Liver (tissue), 3 donors: ENCODE results near the gene PAX5.

Experiments used
- EGR1 ChIP-seq, 2 donors: IDR thresholded peaks; 2 replicates each; pipeline ENCODE4 v1.6.1; 2016 to 2018; ENCODE audit warnings: antibody characterized with exemption in 2 of 2, low read depth in 2 of 2
- FOXA1 ChIP-seq: IDR thresholded peaks from 2 replicates; pipeline ENCODE4 v1.6.1; 2016; ENCODE audit warnings: antibody characterized with exemption
- FOXA2 ChIP-seq: IDR thresholded peaks from 2 replicates; pipeline ENCODE4 v1.6.1; 2016; ENCODE audit warnings: antibody characterized with exemption
- GABPA ChIP-seq, 2 donors: IDR thresholded peaks in 1 of 2; conservative IDR thresholded peaks in 1 of 2; 2 replicates each; pipeline ENCODE4 v1.6.1; 2016; ENCODE audit warnings: antibody characterized with exemption in 2 of 2, mild to moderate bottlenecking in 1 of 2, moderate library complexity in 1 of 2
- HNF4A ChIP-seq, 2 donors: conservative IDR thresholded peaks; 2 replicates each; pipeline ENCODE4 v1.6.1; 2016; ENCODE audit warnings: antibody characterized with exemption in 2 of 2, mild to moderate bottlenecking in 2 of 2
- HNF4G ChIP-seq: IDR thresholded peaks from 2 replicates; pipeline ENCODE4 v1.6.1; 2016; ENCODE audit warnings: antibody characterized with exemption
- JUND ChIP-seq, 2 donors: IDR thresholded peaks; 2 replicates each; pipeline ENCODE4 v1.6.1; 2016; ENCODE audit warnings: antibody characterized with exemption in 2 of 2
- RAD21 ChIP-seq, 2 donors: IDR thresholded peaks; 2 replicates each; pipeline ENCODE4 v1.6.1; 2016; ENCODE audit warnings: antibody characterized with exemption in 2 of 2, mild to moderate bottlenecking in 2 of 2
- REST ChIP-seq: IDR thresholded peaks from 2 replicates; pipeline ENCODE4 v1.6.1; 2016; ENCODE audit warnings: antibody characterized with exemption, mild to moderate bottlenecking
- SP1 ChIP-seq: IDR thresholded peaks from 2 replicates; pipeline ENCODE4 v1.6.1; 2018; ENCODE audit warnings: antibody characterized with exemption, mild to moderate bottlenecking
- YY1 ChIP-seq: IDR thresholded peaks from 2 replicates; pipeline ENCODE4 v1.6.1; 2016; ENCODE audit warnings: antibody characterized with exemption, mild to moderate bottlenecking
- ZBTB33 ChIP-seq: IDR thresholded peaks from 2 replicates; pipeline ENCODE4 v1.6.1; 2016; ENCODE audit warnings: antibody characterized with exemption
- TF ChIP-seq, protein P1 (sequence below): fragments of 150-350 bp; IDR thresholded peaks from 2 replicates; pipeline ENCODE4 v1.5.1; 2017; ENCODE audit warnings: improper control_type of control experiment, low read depth, low read length; ENCODE audit not compliant: missing input control
- TF ChIP-seq, protein P2 (sequence below): IDR thresholded peaks from 2 replicates; pipeline ENCODE4 v1.6.1; 2016; ENCODE audit warnings: antibody characterized with exemption
- donor health status: healthy.
- donor health status: healthy.

DNA sequence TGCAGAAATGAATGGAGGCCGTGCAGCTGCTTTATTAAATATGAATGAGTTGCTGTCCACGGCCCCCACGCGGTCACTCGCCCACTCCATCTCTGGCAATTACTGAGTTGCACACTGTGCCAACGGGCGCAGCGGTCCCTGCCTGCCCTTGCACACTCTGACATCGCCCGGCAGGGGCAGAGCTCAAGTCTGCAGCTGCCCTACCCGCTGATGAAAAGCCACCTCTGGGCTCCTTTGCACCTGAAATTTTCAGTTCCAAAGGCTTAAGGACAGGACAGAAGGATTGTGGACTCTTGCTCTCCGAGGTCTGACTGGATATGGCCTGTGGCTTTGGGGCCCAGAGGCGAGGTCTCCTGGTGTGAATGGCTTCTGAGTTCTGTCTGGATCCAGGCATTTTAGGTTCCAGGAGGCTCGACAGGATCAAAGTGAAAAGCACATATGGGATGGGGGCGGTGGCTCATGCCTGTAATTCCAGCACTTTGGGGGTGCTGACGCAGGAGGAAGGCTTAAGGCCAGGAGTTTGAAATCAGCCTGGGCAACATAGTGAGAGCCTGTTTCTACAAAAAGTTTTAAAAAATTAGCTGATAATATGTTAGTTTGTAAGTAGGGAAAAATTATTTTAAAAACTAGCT, 201.8 kb downstream of the PAX5 start:
- TF ChIP-seq HNF4G (no peak), YY1 (no peak), FOXA1 (no peak), FOXA2 (no peak), RAD21 (IDR thresholded peaks at IDR 0.05) (no peak), GABPA (IDR thresholded peaks at IDR 0.05 in 1 of 2, conservative IDR thresholded peaks at IDR 0.05 in 1 of 2) (no peak), SP1 (no peak), ZBTB33 (no peak), REST (no peak), JUND (IDR thresholded peaks at IDR 0.05) (no peak), HNF4A (conservative IDR thresholded peaks at IDR 0.05) (no peak), EGR1 (IDR thresholded peaks at IDR 0.05; ENCODE audit: low read depth in 2 of 2) (no peak)
- TF ChIP-seq, protein P1, sequence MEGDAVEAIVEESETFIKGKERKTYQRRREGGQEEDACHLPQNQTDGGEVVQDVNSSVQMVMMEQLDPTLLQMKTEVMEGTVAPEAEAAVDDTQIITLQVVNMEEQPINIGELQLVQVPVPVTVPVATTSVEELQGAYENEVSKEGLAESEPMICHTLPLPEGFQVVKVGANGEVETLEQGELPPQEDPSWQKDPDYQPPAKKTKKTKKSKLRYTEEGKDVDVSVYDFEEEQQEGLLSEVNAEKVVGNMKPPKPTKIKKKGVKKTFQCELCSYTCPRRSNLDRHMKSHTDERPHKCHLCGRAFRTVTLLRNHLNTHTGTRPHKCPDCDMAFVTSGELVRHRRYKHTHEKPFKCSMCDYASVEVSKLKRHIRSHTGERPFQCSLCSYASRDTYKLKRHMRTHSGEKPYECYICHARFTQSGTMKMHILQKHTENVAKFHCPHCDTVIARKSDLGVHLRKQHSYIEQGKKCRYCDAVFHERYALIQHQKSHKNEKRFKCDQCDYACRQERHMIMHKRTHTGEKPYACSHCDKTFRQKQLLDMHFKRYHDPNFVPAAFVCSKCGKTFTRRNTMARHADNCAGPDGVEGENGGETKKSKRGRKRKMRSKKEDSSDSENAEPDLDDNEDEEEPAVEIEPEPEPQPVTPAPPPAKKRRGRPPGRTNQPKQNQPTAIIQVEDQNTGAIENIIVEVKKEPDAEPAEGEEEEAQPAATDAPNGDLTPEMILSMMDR: no peak
- TF ChIP-seq, protein P2, sequence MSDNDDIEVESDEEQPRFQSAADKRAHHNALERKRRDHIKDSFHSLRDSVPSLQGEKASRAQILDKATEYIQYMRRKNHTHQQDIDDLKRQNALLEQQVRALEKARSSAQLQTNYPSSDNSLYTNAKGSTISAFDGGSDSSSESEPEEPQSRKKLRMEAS: no peak
